ENCODE measurements around the gene TEX13D. TPM values are rescaled to one million over a fixed set of nuclear protein-coding genes. Genes with fewer than 3 reads are reported as not detected.
"Not testable (repeated sequence)": the region's sequence is repeated elsewhere in the genome, so short reads cannot be mapped to it uniquely, and the experiment has no call there.

Gene TEX13D
- total RNA-seq, 3 donors from 2014 or later (not counting 1 experiment from before 2014, with no cell fraction given), result 0.32 TPM; not detected in 2

DNA sequence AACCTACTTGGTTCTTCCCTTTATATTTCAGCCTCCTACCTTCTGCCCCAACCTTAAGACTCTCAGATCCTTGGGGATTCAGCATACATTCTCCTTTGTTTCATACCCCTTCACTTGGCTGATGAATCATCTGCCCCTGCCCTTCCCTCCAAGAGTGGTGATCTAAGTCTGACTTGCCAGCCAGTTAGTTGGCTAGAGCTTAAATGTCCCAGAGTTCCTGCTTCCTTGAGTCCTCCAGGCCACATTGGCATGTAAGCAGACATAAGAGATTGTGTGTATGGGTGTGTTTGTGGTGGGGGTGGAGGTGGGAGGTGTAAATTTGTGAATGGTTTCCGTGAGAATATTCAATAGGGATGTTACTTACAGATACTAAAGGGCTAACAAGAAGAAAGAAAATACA, 3.7 kb upstream of the TEX13D start:
- H3K36me3 ChIP-seq (ENCODE audit: control insufficient read depth, insufficient read depth, low read length), result no peaks in the 10 kb centered on the region
- TF ChIP-seq, protein P1, sequence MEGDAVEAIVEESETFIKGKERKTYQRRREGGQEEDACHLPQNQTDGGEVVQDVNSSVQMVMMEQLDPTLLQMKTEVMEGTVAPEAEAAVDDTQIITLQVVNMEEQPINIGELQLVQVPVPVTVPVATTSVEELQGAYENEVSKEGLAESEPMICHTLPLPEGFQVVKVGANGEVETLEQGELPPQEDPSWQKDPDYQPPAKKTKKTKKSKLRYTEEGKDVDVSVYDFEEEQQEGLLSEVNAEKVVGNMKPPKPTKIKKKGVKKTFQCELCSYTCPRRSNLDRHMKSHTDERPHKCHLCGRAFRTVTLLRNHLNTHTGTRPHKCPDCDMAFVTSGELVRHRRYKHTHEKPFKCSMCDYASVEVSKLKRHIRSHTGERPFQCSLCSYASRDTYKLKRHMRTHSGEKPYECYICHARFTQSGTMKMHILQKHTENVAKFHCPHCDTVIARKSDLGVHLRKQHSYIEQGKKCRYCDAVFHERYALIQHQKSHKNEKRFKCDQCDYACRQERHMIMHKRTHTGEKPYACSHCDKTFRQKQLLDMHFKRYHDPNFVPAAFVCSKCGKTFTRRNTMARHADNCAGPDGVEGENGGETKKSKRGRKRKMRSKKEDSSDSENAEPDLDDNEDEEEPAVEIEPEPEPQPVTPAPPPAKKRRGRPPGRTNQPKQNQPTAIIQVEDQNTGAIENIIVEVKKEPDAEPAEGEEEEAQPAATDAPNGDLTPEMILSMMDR (IDR thresholded peaks at IDR 0.05), result no peak
- H3K27me3 ChIP-seq (ENCODE audit: control insufficient read depth, insufficient read depth, low read length), result no peaks in the 10 kb centered on the region
- Mint-ChIP-seq H3K9me3 (no peaks in the 10 kb centered on the region), H3K27me3 (ENCODE audit: low read depth in 2 of 2) (peaks cover 0 to 9% of the 10 kb centered on the region in 2 donors), H3K27ac (no peak overlapping the region), H3K4me3 (no peak overlapping the region), H3K4me1 (no peaks in the 10 kb centered on the region), H3K36me3 (no peaks in the 10 kb centered on the region)
- H3K27ac ChIP-seq (ENCODE audit: low read length), result no peak overlapping the region
- ATAC-seq (no peak), DNase-seq (no peak)
- no peaks in the 10 kb centered on the region for H3K4me1 ChIP-seq (ENCODE audit: control insufficient read depth, insufficient read depth, low read length)
- intact Hi-C loops (cut with micrococcal nuclease), result no loop called here
- no peak overlapping the region for H3K4me3 ChIP-seq (ENCODE audit: low read length)
- no peaks in the 10 kb centered on the region for H3K9me3 ChIP-seq (ENCODE audit: control insufficient read depth, insufficient read depth, low read length)
- no CpG with 5 or more reads among the region's 1 CpG for WGBS (ENCODE audit: insufficient coverage)

DNA sequence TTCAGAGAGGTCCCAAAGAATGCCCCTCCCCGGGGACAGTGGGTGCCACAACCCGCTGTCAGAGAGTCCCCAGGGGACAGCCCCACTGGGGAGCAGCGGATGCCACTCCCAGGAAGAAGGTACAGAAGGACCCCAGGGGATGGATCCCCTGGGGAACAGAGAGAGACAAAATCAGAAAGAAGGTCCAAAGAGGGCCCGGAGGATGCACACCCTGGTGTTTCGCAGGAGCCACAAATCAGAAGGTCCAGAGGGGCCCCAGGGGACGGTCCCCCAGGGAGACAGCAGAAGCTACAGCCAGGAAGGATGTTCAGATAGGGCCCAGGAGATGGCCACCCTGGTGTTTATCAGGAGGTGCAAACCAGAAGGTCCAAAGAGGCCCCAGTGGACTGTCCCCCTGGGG, 1.4 kb downstream of the TEX13D start:
- Mint-ChIP-seq H3K9me3 (no peaks in the 10 kb centered on the region), H3K4me3 (no peak overlapping the region), H3K27me3 (ENCODE audit: low read depth in 2 of 2) (peaks cover 0 to 8% of the 10 kb centered on the region in 2 donors), H3K4me1 (peaks cover 7 to 12% of the 10 kb centered on the region in 2 donors), H3K27ac (no peak overlapping the region), H3K36me3 (no peaks in the 10 kb centered on the region)
- 69% methylated on average over 6 of the region's 6 CpGs for WGBS (ENCODE audit: insufficient coverage)
- Histone ChIP-seq H3K9me3 (ENCODE audit: control insufficient read depth, insufficient read depth, low read length) (no peaks in the 10 kb centered on the region), H3K4me1 (ENCODE audit: control insufficient read depth, insufficient read depth, low read length) (peaks cover 14% of the 10 kb centered on the region), H3K4me3 (ENCODE audit: low read length) (no peak overlapping the region), H3K36me3 (ENCODE audit: control insufficient read depth, insufficient read depth, low read length) (no peaks in the 10 kb centered on the region), H3K27ac (ENCODE audit: low read length) (no peak overlapping the region), H3K27me3 (ENCODE audit: control insufficient read depth, insufficient read depth, low read length) (no peaks in the 10 kb centered on the region)
- intact Hi-C loops (cut with micrococcal nuclease), result no loop called here
- DNase-seq (no peak), ATAC-seq (no peak)
- TF ChIP-seq, protein P1 (IDR thresholded peaks at IDR 0.05), result no peak

DNA sequence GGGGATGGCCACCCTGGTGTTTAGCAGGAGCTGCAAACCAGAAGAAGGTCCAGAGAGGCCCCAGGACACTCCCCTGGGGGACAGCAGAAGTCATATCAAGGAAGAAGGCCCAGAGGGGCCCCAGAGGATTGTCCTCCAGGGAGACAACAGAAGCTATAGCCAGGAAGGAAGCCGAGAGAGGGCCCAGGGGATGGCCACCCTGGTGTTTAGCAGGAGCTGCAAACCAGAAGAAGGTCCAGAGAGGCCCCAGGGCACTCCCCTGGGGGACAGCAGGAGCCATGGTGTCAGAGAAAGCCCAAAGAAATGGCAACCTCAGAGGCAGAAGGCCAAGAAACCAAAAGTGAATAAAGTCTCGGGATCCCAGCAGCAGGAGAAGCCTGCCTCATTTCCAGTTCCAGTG, 2.1 kb downstream of the TEX13D start:
- H3K4me3 Mint-ChIP-seq; H3K27me3 ChIP-seq (ENCODE audit: control insufficient read depth, insufficient read depth, low read length); H3K27ac ChIP-seq (ENCODE audit: low read length); intact Hi-C loops (cut with micrococcal nuclease); DNase-seq; H3K27me3 Mint-ChIP-seq (ENCODE audit: low read depth in 2 of 2); H3K9me3 ChIP-seq (ENCODE audit: control insufficient read depth, insufficient read depth, low read length); H3K36me3 ChIP-seq (ENCODE audit: control insufficient read depth, insufficient read depth, low read length); H3K4me3 ChIP-seq (ENCODE audit: low read length); H3K27ac Mint-ChIP-seq; H3K9me3 Mint-ChIP-seq; H3K36me3 Mint-ChIP-seq; ATAC-seq: not testable (repeated sequence)
- H3K4me1 Mint-ChIP-seq, result peaks cover 12 to 17% of the 10 kb centered on the region in 2 donors
- 79% methylated on average over 2 of the region's 2 CpGs for WGBS (ENCODE audit: insufficient coverage)
- H3K4me1 ChIP-seq (ENCODE audit: control insufficient read depth, insufficient read depth, low read length), result peaks cover 14% of the 10 kb centered on the region

DNA sequence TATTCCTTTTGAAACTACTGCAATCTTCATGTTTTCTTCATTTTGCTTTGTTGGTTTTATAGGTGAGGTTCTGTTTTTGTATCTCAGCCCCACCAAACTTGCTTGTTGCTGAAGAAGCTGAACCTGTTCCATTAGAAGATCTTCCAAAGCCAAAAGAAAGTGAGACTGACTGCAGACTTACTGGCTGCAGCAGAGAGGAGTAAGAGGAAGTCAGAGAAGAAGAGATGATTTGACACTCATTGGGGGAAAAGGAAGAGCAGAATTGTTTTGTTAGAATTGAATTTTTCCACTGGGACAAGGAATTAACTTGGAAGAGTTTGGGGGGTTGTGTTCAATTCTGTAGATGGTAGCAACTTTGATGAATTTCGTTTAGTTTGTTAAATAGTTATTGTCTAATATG, 3.1 kb downstream of the TEX13D start:
- Mint-ChIP-seq H3K9me3 (no peaks in the 10 kb centered on the region), H3K27ac (peak overlapping the region in 1 of 2 donors; percentile 65), H3K36me3 (no peaks in the 10 kb centered on the region), H3K4me1 (peaks cover 13 to 18% of the 10 kb centered on the region in 2 donors), H3K27me3 (ENCODE audit: low read depth in 2 of 2) (peaks cover 0 to 8% of the 10 kb centered on the region in 2 donors), H3K4me3 (no peak overlapping the region)
- TF ChIP-seq, protein P1 (IDR thresholded peaks at IDR 0.05), result no peak
- WGBS (ENCODE audit: insufficient coverage), result 89% methylated on average over 1 of the region's 1 CpG
- ATAC-seq (no peak), DNase-seq (no peak)
- H3K9me3 ChIP-seq (ENCODE audit: control insufficient read depth, insufficient read depth, low read length), result no peaks in the 10 kb centered on the region
- H3K4me1 ChIP-seq (ENCODE audit: control insufficient read depth, insufficient read depth, low read length), result peaks cover 14% of the 10 kb centered on the region
- H3K27ac ChIP-seq (ENCODE audit: low read length), result no peak overlapping the region
- no peak overlapping the region for H3K4me3 ChIP-seq (ENCODE audit: low read length)
- H3K27me3 ChIP-seq (ENCODE audit: control insufficient read depth, insufficient read depth, low read length), result no peaks in the 10 kb centered on the region
- intact Hi-C loops (cut with micrococcal nuclease), result loop anchor here (5.0 kb wide), 1 partner anchor 68 kb away; no protein-coding TSS in a partner anchor
- H3K36me3 ChIP-seq (ENCODE audit: control insufficient read depth, insufficient read depth, low read length), result no peaks in the 10 kb centered on the region
